ENCODE measurements around the gene COG3.

Gene COG3

GRCh38 chr13:45447050-45447661 lies 17.6 kb upstream of the COG3 start:
- no peak for DNase-seq (ENCODE audit: low read depth in 2 of 2)

GRCh38 chr13:45448965-45449559 lies 15.7 kb upstream of the COG3 start:
- DNase-seq (ENCODE audit: low read depth in 2 of 2) = no peak

GRCh38 chr13:45451282-45451681 lies 13.5 kb upstream of the COG3 start:
- DNase-seq (ENCODE audit: low read depth in 2 of 2) = no peak

- no peak for DNase-seq (ENCODE audit: low read depth in 2 of 2)
Observed at GRCh38 chr13:45454204-45454603, 10.5 kb upstream of the COG3 start.

GRCh38 chr13:45456196-45456972 lies 8.4 kb upstream of the COG3 start:
- DNase-seq (ENCODE audit: low read depth in 2 of 2) = no peak

GRCh38 chr13:45464141-45464686 lies 525 bp upstream of the COG3 start:
- DNase-seq (ENCODE audit: low read depth in 2 of 2) = no peak

GRCh38 chr13:45466359-45466758 lies 1.6 kb downstream of the COG3 start:
- no peak for DNase-seq (ENCODE audit: low read depth in 2 of 2)

- DNase-seq (ENCODE audit: low read depth in 2 of 2) = no peak
Observed at GRCh38 chr13:45468635-45469034, 3.9 kb downstream of the COG3 start.

- DNase-seq (ENCODE audit: low read depth in 2 of 2) = no peak
Observed at GRCh38 chr13:45472171-45472705, 7.5 kb downstream of the COG3 start.

GRCh38 chr13:45473627-45474026 lies 8.9 kb downstream of the COG3 start:
- no peak for DNase-seq (ENCODE audit: low read depth in 2 of 2)

GRCh38 chr13:45474584-45475454 lies 10.1 kb downstream of the COG3 start:
- DNase-seq (ENCODE audit: low read depth in 2 of 2) = no peak

GRCh38 chr13:45479661-45480060 lies 14.9 kb downstream of the COG3 start:
- no peak for DNase-seq (ENCODE audit: low read depth in 2 of 2)

GRCh38 chr13:45481688-45482087 lies 16.9 kb downstream of the COG3 start:
- no peak for DNase-seq (ENCODE audit: low read depth in 2 of 2)

- no peak for DNase-seq (ENCODE audit: low read depth in 2 of 2)
Observed at GRCh38 chr13:45482571-45483173, 17.9 kb downstream of the COG3 start.

GRCh38 chr13:45487604-45488003 lies 22.9 kb downstream of the COG3 start:
- no peak for DNase-seq (ENCODE audit: low read depth in 2 of 2)

- DNase-seq (ENCODE audit: low read depth in 2 of 2) = no peak
Observed at GRCh38 chr13:45490068-45490467, 25.3 kb downstream of the COG3 start.

- DNase-seq (ENCODE audit: low read depth in 2 of 2) = no peak
Observed at GRCh38 chr13:45492538-45492937, 27.8 kb downstream of the COG3 start.

- DNase-seq (ENCODE audit: low read depth in 2 of 2) = no peak
Observed at GRCh38 chr13:45496942-45497341, 32.2 kb downstream of the COG3 start.

- no peak for DNase-seq (ENCODE audit: low read depth in 2 of 2)
Observed at GRCh38 chr13:45500492-45501174, 35.9 kb downstream of the COG3 start.

GRCh38 chr13:45501175-45501526 lies 36.4 kb downstream of the COG3 start:
- no peak for DNase-seq (ENCODE audit: low read depth in 2 of 2)

- no peak for DNase-seq (ENCODE audit: low read depth in 2 of 2)
Observed at GRCh38 chr13:45503658-45504057, 38.9 kb downstream of the COG3 start.
